GM19372 (cell line): ENCODE measurements around the gene ASCC3.
A peak's percentile ranks its signal among the peaks of the same experiment; 100 is the strongest.

Experiments
- ATAC-seq: cut with Tn5 transposase; IDR thresholded peaks from one replicate; pipeline ENCODE4 v1.9.1; 2021; ENCODE audit warnings: mild to moderate bottlenecking, low read depth, moderate library complexity; ENCODE audit not compliant: unreplicated experiment

Gene ASCC3

GRCh38 chr6:100730001-100730980 is 150.8 kb downstream of the ASCC3 start:
- ATAC-seq: no peak

GRCh38 chr6:100726666-100727065 is 154.5 kb downstream of the ASCC3 start:
- no peak for ATAC-seq

GRCh38 chr6:100724696-100725095 is 156.4 kb downstream of the ASCC3 start:
- ATAC-seq: no peak

DNA sequence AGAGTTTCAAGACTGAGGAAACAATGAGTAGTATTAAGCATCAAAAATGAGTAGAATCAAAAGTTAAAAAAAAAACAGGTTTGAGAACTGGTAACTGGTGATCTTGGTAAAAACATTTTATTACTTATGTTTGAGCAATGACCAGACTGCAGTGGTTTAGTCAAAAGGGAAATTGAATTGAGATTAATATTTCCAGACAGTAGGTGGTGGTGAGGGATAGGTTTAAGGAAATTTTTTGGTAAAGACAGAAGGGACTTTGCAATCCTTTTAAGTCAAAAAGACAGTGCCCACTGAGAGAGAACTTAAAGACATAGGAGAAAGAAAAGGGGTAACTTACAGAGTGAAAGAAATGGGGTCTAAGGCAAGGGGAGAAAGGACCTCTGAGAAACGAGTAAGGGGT is 156.9 kb downstream of the ASCC3 start:
- ATAC-seq: no peak

- no peak for ATAC-seq
Observed at GRCh38 chr6:100721256-100721655, 159.9 kb downstream of the ASCC3 start.

- ATAC-seq: peak; percentile 52
Observed at GRCh38 chr6:100719883-100720682, 161.0 kb downstream of the ASCC3 start.

GRCh38 chr6:100712997-100713396 is 168.1 kb downstream of the ASCC3 start:
- ATAC-seq: no peak

- no peak for ATAC-seq
Observed at GRCh38 chr6:100706491-100706890, 174.6 kb downstream of the ASCC3 start.

- ATAC-seq: no peak
Observed at GRCh38 chr6:100704961-100705360, 176.2 kb downstream of the ASCC3 start.

DNA sequence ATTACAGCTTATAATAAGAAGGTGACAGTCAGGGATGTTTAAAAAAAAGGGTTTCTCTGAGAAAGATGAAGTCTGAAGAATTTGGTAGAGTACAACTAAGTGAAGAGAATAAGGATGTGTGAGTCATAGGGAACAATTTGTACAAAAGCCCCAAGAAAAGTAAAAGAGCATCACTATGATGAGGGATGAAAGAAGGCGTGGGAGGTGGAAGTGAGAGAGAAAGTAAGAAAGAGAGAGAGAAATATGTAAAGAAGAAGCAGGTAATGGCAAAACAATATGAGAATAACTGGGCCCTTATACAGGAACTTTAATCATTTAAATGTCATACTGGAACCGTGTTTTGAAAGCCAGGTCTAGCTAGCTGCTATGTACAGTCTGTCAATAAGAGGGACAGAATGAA is 179.4 kb downstream of the ASCC3 start:
- no peak for ATAC-seq

DNA sequence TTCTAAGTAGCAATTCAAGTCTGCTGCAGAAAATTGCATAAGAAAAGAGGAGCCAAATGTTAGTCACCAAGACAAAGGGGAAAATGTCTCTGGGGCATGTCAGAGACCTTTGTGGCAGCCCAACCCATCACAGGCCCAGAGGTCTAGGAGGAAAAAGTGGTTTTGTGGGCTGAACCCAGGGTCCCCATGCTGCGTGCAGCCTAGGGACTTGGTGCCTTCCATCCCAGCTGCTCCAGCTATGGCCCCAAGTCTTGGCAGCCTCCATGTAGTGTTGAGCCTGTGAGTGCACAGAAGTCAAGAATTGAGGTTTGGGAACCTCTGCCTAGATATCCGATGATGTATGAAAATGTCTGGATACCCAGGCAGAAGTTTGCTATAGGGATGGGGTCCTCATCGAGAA is 181.1 kb downstream of the ASCC3 start:
- no peak for ATAC-seq

DNA sequence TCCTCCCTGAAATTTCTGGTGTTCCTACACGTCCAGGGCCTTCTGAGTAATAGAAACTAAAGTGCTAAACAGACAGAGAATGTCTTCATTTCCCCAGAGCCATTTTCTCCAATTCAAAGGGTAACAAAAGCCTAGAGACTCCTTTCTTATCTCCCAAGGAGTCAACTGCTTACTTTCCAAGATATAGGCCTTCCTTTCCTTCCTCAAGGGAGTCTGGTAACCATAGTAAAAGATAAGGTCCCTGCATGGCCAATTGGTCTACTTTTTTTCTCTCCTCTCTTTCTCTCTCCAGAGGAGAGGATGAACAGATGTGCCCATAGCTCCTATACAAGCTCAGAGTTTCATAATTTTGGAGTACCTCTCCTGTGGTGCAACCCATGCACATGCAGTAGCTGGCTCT is 185.7 kb downstream of the ASCC3 start:
- ATAC-seq: no peak

DNA sequence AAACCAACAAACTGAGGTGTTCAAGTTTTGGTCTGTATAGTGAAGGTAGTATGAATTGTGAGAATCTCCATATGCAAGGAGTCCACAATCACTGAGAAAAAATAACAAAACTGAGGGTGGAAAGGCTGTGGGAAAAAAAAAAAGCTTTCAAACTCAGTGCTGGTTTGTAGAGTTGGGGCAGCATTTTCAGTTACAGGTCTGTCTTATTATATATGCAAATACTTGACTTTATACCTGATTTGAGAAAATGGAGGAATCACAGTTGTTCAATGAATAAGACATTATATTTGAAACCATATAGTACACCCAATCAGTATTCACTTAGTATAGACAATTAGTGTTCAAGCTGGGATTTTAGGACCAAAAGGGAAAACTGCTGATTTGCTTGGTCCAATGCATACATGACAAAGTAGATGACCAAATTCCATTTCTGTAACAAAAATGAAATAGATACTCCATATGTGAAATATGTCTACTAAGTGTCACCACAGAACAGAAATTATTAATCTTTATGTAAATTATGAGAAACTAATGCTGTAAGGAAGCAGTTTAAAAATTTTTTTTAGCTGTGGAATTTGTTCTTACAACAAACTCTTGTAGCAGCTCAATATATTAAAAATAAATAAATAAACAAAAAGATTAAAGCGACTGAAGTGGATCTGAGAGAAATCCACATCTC is 187.7 kb downstream of the ASCC3 start:
- no peak for ATAC-seq

GRCh38 chr6:100691972-100692371 is 189.2 kb downstream of the ASCC3 start:
- ATAC-seq: no peak

DNA sequence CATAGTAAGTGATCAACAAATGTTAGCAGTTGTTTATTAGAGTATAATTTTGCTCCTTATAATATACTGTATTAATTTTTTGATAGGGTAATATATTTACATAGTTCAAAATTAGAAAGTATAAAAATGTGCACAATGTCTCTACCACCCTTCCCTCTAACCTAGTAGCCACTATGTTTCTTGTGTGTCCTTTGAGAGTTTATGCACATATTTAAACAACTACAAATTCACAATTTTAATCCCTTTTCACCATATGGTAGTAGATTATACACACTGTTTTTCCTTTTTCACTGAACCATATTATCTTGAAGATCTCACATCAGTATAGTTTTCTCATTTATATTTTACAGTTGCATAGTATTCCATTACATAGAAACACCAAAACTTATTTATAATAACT is 194.9 kb downstream of the ASCC3 start:
- no peak for ATAC-seq

- ATAC-seq: no peak
Observed at GRCh38 chr6:100685747-100686146, 195.4 kb downstream of the ASCC3 start.

- no peak for ATAC-seq
Observed at GRCh38 chr6:100680163-100680562, 201.0 kb downstream of the ASCC3 start.

DNA sequence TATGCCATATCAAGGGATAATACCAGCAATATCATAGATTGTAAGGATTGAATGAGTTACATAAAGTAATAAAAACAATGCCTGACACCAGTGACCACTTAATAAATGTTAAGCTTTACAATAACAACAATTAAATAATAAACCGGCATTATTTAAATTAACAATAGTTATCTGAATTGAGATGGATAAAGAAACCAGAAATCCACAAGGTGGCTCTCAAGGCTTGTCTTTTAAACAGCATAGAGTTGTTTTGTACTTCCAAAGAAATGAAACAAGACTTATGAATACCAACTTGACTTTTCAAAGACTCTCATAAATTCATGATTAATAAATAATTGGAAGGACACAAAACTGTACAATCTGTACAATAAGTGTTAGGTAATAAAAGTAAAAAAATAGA is 203.1 kb downstream of the ASCC3 start:
- no peak for ATAC-seq

GRCh38 chr6:100677240-100677639 is 203.9 kb downstream of the ASCC3 start:
- ATAC-seq: no peak

DNA sequence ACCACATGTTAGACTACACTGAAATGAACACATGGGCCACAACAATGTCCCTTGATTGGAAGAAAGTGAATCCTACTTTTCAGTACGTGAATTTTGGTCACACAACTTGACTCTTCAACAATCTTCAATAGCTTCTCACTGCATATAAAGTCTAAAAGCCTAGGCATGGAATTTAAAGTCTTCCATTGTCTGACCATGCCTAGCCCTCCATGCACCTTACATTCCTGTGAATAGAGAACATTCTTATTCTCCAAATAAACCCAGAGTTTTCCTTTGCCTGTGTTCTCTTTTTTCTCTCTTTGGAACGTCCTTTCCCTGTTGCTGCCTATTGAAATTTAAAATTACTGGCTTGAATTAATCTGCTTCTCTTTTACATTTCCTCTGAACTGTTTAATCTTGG is 207.5 kb downstream of the ASCC3 start:
- ATAC-seq: no peak

- no peak for ATAC-seq
Observed at GRCh38 chr6:100671740-100672139, 209.4 kb downstream of the ASCC3 start.
